Dendritic cell treated with granulocyte-macrophage colony-stimulating factor and Interleukin-4, amounts not matched to agents 40 ng/mL and 50 ng/mL, for 4 days (primary cell): ENCODE measurements around the gene KRT86.

Experiments
- H3K27ac Mint-ChIP-seq: one replicate; pipeline ENCODE4 v1.8.0; 2022; ENCODE audit warnings: mild to moderate bottlenecking, mixed read lengths
- H3K27me3 Mint-ChIP-seq: one replicate; pipeline ENCODE4 v1.8.0; 2022; ENCODE audit warnings: mild to moderate bottlenecking, mixed read lengths
- H3K36me3 Mint-ChIP-seq: one replicate; pipeline ENCODE4 v1.8.0; 2022; ENCODE audit warnings: low read depth, mixed read lengths
- H3K4me1 Mint-ChIP-seq: one replicate; pipeline ENCODE4 v1.8.0; 2022; ENCODE audit warnings: low read depth, mixed read lengths
- H3K4me3 Mint-ChIP-seq: one replicate; pipeline ENCODE4 v1.8.0; 2022; ENCODE audit warnings: mild to moderate bottlenecking, moderate library complexity, mixed read lengths
- H3K9me3 Mint-ChIP-seq: one replicate; pipeline ENCODE4 v1.8.0; 2022; ENCODE audit warnings: mixed read lengths
- intact Hi-C: fragments of 100-400 bp; cut with micrococcal nuclease; formaldehyde crosslinking; loops from one replicate; pipeline ENCODE4 v1.15.0; 2022

The KRT86 gene

DNA sequence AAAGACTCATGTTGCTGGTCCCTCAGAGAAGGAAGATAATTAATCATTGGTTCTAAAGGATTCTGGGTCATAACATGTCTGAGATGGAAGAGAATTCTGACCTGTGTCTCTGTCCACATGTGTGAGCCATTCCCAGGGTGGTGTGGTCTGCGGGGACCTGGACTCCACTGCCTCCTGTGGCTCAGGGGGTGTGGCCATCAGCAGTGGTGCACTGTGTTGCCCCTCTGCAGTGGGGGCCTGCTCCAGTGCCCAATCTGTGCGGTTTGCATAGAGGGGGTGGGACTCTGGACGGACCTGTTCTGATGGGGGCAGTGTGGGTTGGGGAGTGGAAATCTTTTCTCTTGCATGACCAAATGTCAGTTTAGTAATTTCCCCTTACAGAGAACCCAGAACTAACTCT is 79.3 kb downstream of the KRT86 start:
- H3K27ac Mint-ChIP-seq: no peak overlapping the region
- intact Hi-C loops: no loop called here
- no peak overlapping the region for H3K4me3 Mint-ChIP-seq
- no peaks in the 10 kb centered on the region for H3K36me3 Mint-ChIP-seq
- H3K27me3 Mint-ChIP-seq: peaks cover 16% of the 10 kb centered on the region
- H3K9me3 Mint-ChIP-seq: no peaks in the 10 kb centered on the region
- no peaks in the 10 kb centered on the region for H3K4me1 Mint-ChIP-seq

GRCh38 chr12:52354200-52354599 is 79.8 kb downstream of the KRT86 start:
- intact Hi-C loops: no loop called here
- Mint-ChIP-seq H3K27ac (no peak overlapping the region), H3K36me3 (no peaks in the 10 kb centered on the region), H3K4me3 (no peak overlapping the region), H3K4me1 (no peaks in the 10 kb centered on the region), H3K9me3 (no peaks in the 10 kb centered on the region), H3K27me3 (peaks cover 15% of the 10 kb centered on the region)

GRCh38 chr12:52355176-52355575 is 80.7 kb downstream of the KRT86 start:
- intact Hi-C loops: no loop called here
- Mint-ChIP-seq H3K27me3 (peaks cover 12% of the 10 kb centered on the region), H3K36me3 (no peaks in the 10 kb centered on the region), H3K4me1 (no peaks in the 10 kb centered on the region), H3K27ac (no peak overlapping the region), H3K4me3 (no peak overlapping the region), H3K9me3 (no peaks in the 10 kb centered on the region)

GRCh38 chr12:52356031-52356761 is 81.8 kb downstream of the KRT86 start:
- H3K4me3 Mint-ChIP-seq: no peak overlapping the region
- no peaks in the 10 kb centered on the region for H3K36me3 Mint-ChIP-seq
- H3K4me1 Mint-ChIP-seq: no peaks in the 10 kb centered on the region
- H3K27me3 Mint-ChIP-seq: peaks cover 15% of the 10 kb centered on the region
- H3K9me3 Mint-ChIP-seq: no peaks in the 10 kb centered on the region
- intact Hi-C loops: no loop called here
- no peak overlapping the region for H3K27ac Mint-ChIP-seq

DNA sequence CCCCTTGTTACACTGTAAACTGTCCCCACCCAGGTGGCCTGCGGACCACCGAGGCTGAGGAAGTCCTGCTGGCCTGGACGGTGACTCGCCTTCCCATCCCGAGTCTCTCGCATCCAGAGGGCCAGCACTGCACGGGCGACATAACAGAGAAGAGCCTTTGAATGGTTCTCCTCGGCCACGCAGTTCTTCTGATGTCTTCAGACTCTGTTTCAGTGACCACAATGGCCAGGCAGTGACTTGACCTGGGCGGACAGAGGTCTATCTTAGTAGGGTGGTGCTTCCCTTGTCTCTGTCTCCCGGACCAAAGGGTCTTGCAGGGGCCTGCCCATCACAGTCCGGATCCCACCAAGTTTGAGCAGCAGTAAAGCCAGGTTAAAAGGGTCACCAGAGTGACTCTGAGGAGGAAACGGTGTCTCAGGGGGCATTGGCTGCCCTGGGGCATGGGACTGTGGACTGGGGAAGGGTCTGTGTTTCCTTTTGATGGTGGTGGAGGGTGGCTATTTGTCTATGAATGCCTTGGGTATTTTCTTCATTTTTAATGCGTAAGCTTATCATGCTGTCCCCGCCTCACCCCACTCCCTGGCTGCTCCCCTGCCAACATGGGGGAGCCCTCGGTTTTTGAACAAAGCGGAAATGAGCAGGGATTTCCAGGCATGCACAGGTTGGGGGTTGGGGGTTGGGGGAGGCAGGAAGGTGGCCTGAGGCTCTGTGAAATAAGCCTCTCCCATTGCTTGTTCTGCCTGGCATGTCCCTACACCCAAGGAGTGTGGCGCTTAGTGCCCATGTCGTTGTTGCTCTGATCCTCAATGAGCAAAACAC is 82.5 kb downstream of the KRT86 start:
- Mint-ChIP-seq H3K27ac (no peak overlapping the region), H3K9me3 (no peaks in the 10 kb centered on the region), H3K4me3 (no peak overlapping the region), H3K36me3 (no peaks in the 10 kb centered on the region), H3K27me3 (peaks cover 13% of the 10 kb centered on the region), H3K4me1 (no peaks in the 10 kb centered on the region)
- intact Hi-C loops: no loop called here
